ENCODE results near the gene DISC1.

GRCh38 chr1:231855926-231856325 lies 229.3 kb downstream of the DISC1 start:
- TF ChIP-seq CTCF (IDR thresholded peaks at IDR 0.05) (no peak), POLR2AphosphoS5 (IDR thresholded peaks at IDR 0.05) (no peak), POLR2A (IDR thresholded peaks at IDR 0.05) (no peak)
